Testis (tissue), 2 donors: ENCODE results near the gene ACOT8.

Source experiments
- POLR2A ChIP-seq: fragments of 450-650 bp; IDR thresholded peaks from one replicate; pipeline ENCODE4 v1.6.1; 2017; ENCODE audit warnings: antibody characterized with exemption, mild to moderate bottlenecking, moderate library complexity
- TF ChIP-seq, protein P1 (sequence below), 3 experiments: fragments of 450-650 bp in 2 of 3; fragments of 200-600 bp in 1 of 3; sonication (generic) in 1 of 3; IDR thresholded peaks; one replicate each; pipeline ENCODE4 v1.5.1; 2016 to 2019; ENCODE audit warnings: antibody characterized with exemption in 3 of 3, mild to moderate bottlenecking in 2 of 3, moderate library complexity in 1 of 3

GRCh38 chr20:45892828-45893500, 35.8 kb upstream of the ACOT8 start:
- TF ChIP-seq, protein P1, sequence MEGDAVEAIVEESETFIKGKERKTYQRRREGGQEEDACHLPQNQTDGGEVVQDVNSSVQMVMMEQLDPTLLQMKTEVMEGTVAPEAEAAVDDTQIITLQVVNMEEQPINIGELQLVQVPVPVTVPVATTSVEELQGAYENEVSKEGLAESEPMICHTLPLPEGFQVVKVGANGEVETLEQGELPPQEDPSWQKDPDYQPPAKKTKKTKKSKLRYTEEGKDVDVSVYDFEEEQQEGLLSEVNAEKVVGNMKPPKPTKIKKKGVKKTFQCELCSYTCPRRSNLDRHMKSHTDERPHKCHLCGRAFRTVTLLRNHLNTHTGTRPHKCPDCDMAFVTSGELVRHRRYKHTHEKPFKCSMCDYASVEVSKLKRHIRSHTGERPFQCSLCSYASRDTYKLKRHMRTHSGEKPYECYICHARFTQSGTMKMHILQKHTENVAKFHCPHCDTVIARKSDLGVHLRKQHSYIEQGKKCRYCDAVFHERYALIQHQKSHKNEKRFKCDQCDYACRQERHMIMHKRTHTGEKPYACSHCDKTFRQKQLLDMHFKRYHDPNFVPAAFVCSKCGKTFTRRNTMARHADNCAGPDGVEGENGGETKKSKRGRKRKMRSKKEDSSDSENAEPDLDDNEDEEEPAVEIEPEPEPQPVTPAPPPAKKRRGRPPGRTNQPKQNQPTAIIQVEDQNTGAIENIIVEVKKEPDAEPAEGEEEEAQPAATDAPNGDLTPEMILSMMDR (IDR thresholded peaks at IDR 0.05) = no peak
- no peak for TF ChIP-seq POLR2A
